Effector CD4-positive, alpha-beta T cell (primary cell): Measurements from ENCODE around the gene EPG5.

Experiments
- DNase-seq: peaks from one replicate; pipeline ENCODE4 v3.0.0-alpha.2; 2020

The EPG5 gene

DNA sequence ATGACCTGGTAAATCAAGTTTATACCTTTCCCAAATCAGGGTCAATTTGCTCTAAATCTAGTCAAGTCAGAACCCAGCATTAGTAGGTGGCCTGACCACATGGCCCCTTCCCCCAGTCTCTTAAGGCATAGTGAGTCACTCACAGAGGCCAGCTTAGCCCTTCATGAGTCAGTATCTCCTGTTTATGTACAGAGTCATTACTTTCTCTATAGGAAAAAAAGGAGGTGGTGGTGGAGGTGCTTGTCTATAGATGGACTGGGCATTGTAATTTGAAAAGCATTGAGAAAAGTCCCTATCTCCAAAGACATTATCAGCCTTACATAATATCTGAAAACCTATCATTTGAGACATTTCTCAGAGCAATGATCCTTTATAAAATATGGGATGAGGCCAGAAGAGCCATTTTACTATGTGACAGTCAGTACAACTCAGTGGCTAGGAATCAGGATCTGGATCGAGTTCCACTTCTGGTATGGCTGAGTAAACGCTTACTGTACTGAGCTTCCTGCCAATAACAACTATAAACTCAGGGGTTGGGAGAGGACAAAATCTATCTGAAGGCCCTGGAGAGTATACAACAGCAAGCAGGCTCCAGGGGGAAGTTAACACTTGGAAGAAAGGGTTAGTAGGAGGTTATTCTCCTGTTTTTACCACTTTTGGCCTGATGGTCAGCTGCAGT lies 164.2 kb downstream of the EPG5 start:
- no peak for DNase-seq

GRCh38 chr18:45801416-45802004 lies 165.6 kb downstream of the EPG5 start:
- DNase-seq: no peak
